A549 (cell line): Measurements from ENCODE around the gene TJP1.

ENCODE experiments used
- BHLHE40 ChIP-seq: IDR thresholded peaks from 2 replicates; pipeline ENCODE4 v1.6.1; 2012; ENCODE audit warnings: low read depth, low read length, inconsistent platforms
- FOXS1 ChIP-seq: fragments of 250-450 bp; sonication (Bioruptor Pico); IDR thresholded peaks from 2 replicates; pipeline ENCODE4 v1.5.0; 2020; ENCODE audit warnings: mild to moderate bottlenecking, moderate library complexity
- KDM1A ChIP-seq: fragments of 200-600 bp; sonication (generic); IDR thresholded peaks from 2 replicates; pipeline ENCODE4 v1.6.1; 2016; ENCODE audit warnings: low read depth, mild to moderate bottlenecking
- MAZ ChIP-seq: fragments of 150-350 bp; IDR thresholded peaks from 2 replicates; pipeline ENCODE4 v1.6.1; 2014; ENCODE audit warnings: antibody characterized with exemption, low read depth, low read length, borderline replicate concordance
- MYC ChIP-seq: IDR thresholded peaks from 2 replicates; pipeline ENCODE4 v1.6.1; 2012; ENCODE audit warnings: mild to moderate bottlenecking, inconsistent platforms, low read length, improper control_type of control experiment, borderline replicate concordance
- POLR2A ChIP-seq: IDR thresholded peaks from 2 replicates; pipeline ENCODE4 v1.6.1; 2012; ENCODE audit warnings: mild to moderate bottlenecking, low read length
- RAD21 ChIP-seq, 2 experiments: fragments of >200 bp in 1 of 2; sonication (Bioruptor Twin) in 1 of 2; formaldehyde crosslinking in 1 of 2; IDR thresholded peaks in 1 of 2; conservative IDR thresholded peaks in 1 of 2; 2 replicates in 1 of 2; 3 replicates in 1 of 2; pipeline ENCODE4 v1.6.1; 2012 to 2018; ENCODE audit warnings: inconsistent platforms in 1 of 2
- RCOR1 ChIP-seq: fragments of 150-350 bp; IDR thresholded peaks from 2 replicates; pipeline ENCODE4 v1.6.1; 2014; ENCODE audit warnings: antibody characterized with exemption, low read length, low read depth
- ZNF302 ChIP-seq: fragments of 250-450 bp; sonication (Bioruptor Pico); IDR thresholded peaks from 2 replicates; pipeline ENCODE4 v1.9.0; 2021; ENCODE audit warnings: inconsistent platforms, mild to moderate bottlenecking, moderate library complexity
- TF ChIP-seq, protein P1 (sequence below): fragments of 200-600 bp; sonication (generic); IDR thresholded peaks from 2 replicates; pipeline ENCODE4 v1.6.1; 2016; ENCODE audit warnings: antibody characterized with exemption, mild to moderate bottlenecking, moderate library complexity
- TF ChIP-seq, protein P2 (sequence below): fragments of >200 bp; sonication (Bioruptor Twin); formaldehyde crosslinking; IDR thresholded peaks from 3 replicates; pipeline ENCODE4 v1.5.1; 2016

DNA sequence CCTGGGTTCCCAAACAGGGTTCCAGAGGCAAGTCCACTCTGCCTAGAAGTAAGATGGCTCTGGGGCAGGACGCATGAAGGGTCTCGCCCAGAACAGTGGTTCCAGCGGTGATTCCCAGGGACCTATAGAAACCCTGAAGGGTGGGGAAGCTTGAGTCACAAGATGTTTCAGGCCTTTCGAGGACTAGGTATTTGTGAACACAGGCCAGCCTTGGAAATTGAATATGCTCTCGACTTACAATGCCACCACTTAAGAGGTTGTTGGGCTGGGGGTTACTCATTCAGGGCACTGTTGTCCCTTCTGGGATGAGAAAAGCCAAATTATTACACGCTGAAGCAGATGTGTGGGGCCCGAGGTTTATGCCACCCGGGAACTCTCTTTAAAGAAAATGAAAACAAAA is 152.0 kb downstream of the TJP1 start:
- TF ChIP-seq POLR2A, result no peak
- TF ChIP-seq, protein P1, sequence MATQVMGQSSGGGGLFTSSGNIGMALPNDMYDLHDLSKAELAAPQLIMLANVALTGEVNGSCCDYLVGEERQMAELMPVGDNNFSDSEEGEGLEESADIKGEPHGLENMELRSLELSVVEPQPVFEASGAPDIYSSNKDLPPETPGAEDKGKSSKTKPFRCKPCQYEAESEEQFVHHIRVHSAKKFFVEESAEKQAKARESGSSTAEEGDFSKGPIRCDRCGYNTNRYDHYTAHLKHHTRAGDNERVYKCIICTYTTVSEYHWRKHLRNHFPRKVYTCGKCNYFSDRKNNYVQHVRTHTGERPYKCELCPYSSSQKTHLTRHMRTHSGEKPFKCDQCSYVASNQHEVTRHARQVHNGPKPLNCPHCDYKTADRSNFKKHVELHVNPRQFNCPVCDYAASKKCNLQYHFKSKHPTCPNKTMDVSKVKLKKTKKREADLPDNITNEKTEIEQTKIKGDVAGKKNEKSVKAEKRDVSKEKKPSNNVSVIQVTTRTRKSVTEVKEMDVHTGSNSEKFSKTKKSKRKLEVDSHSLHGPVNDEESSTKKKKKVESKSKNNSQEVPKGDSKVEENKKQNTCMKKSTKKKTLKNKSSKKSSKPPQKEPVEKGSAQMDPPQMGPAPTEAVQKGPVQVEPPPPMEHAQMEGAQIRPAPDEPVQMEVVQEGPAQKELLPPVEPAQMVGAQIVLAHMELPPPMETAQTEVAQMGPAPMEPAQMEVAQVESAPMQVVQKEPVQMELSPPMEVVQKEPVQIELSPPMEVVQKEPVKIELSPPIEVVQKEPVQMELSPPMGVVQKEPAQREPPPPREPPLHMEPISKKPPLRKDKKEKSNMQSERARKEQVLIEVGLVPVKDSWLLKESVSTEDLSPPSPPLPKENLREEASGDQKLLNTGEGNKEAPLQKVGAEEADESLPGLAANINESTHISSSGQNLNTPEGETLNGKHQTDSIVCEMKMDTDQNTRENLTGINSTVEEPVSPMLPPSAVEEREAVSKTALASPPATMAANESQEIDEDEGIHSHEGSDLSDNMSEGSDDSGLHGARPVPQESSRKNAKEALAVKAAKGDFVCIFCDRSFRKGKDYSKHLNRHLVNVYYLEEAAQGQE, result no peak
- TF ChIP-seq, protein P2, sequence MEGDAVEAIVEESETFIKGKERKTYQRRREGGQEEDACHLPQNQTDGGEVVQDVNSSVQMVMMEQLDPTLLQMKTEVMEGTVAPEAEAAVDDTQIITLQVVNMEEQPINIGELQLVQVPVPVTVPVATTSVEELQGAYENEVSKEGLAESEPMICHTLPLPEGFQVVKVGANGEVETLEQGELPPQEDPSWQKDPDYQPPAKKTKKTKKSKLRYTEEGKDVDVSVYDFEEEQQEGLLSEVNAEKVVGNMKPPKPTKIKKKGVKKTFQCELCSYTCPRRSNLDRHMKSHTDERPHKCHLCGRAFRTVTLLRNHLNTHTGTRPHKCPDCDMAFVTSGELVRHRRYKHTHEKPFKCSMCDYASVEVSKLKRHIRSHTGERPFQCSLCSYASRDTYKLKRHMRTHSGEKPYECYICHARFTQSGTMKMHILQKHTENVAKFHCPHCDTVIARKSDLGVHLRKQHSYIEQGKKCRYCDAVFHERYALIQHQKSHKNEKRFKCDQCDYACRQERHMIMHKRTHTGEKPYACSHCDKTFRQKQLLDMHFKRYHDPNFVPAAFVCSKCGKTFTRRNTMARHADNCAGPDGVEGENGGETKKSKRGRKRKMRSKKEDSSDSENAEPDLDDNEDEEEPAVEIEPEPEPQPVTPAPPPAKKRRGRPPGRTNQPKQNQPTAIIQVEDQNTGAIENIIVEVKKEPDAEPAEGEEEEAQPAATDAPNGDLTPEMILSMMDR, result no peak
- TF ChIP-seq RCOR1, result no peak
- no peak for TF ChIP-seq BHLHE40
- TF ChIP-seq FOXS1, result no peak
- no peak for TF ChIP-seq KDM1A
- no peak for TF ChIP-seq ZNF302
- TF ChIP-seq MYC, result no peak
- no peak for TF ChIP-seq RAD21 (conservative IDR thresholded peaks at IDR 0.05 in 1 of 2, IDR thresholded peaks at IDR 0.05 in 1 of 2)
- no peak for TF ChIP-seq MAZ
